Measurements from ENCODE around the gene NOXRED1. TPM values are rescaled to one million over a fixed set of nuclear protein-coding genes. Genes with fewer than 3 reads are reported as not detected.
"Not testable (repeated sequence)": the region's sequence is repeated elsewhere in the genome, so short reads cannot be mapped to it uniquely, and the experiment has no call there.

NOXRED1 gene
- total and polyA plus RNA-seq, 10 of the 15 experiments (the other 5 are each of a cell fraction or from before 2014, with no cell fraction given) = 0.06 to 0.62 (median 0.14) TPM

DNA sequence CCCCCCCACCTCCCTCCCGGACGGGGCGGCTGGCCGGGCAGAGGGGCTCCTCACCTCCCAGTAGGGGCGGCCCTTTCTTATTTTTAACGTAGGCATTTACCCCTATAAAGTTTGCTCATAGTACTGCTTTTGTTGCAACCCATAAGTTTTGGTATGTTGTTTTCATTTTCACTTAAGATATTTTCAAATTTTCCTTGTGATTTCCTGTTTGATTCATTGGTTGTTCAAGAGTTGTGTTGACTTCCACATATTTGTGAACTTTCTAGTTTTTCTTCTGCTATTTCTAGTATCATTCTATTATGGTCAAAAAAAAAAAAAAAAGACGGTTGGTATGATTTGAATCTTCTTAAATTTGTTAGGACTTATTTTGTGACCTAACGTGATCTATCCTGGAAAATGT, 6.5 kb downstream of the NOXRED1 start:
- no peaks in the 10 kb centered on the region for H3K4me1 ChIP-seq (ENCODE audit: control insufficient read depth, insufficient read depth, low read length)
- BruUV-seq (replicated peaks) = no TSS peak
- no peak overlapping the region for H3K9ac ChIP-seq (ENCODE audit: control insufficient read depth, insufficient read depth, low read length)
- in situ Hi-C loops (cut with MboI) = no loop called here
- ATAC-seq = no peak
- ChIA-PET CTCF (no interaction called here), SMC1A (ENCODE audit: uncharacterized antibody, unreplicated experiment) (no interaction called here), RAD21 (ENCODE audit: unreplicated experiment) (no interaction called here), POLR2A (no interaction called here)
- no peak overlapping the region for H3K27ac ChIP-seq (ENCODE audit: control insufficient read depth, insufficient read depth)
- H3K4me3 ChIP-seq = no peak overlapping the region
- no peak for TF ChIP-seq ZZZ3 (IDR thresholded peaks at IDR 0.05; ENCODE audit: control insufficient read depth, insufficient read length, low read depth)
- TF ChIP-seq, protein P1, sequence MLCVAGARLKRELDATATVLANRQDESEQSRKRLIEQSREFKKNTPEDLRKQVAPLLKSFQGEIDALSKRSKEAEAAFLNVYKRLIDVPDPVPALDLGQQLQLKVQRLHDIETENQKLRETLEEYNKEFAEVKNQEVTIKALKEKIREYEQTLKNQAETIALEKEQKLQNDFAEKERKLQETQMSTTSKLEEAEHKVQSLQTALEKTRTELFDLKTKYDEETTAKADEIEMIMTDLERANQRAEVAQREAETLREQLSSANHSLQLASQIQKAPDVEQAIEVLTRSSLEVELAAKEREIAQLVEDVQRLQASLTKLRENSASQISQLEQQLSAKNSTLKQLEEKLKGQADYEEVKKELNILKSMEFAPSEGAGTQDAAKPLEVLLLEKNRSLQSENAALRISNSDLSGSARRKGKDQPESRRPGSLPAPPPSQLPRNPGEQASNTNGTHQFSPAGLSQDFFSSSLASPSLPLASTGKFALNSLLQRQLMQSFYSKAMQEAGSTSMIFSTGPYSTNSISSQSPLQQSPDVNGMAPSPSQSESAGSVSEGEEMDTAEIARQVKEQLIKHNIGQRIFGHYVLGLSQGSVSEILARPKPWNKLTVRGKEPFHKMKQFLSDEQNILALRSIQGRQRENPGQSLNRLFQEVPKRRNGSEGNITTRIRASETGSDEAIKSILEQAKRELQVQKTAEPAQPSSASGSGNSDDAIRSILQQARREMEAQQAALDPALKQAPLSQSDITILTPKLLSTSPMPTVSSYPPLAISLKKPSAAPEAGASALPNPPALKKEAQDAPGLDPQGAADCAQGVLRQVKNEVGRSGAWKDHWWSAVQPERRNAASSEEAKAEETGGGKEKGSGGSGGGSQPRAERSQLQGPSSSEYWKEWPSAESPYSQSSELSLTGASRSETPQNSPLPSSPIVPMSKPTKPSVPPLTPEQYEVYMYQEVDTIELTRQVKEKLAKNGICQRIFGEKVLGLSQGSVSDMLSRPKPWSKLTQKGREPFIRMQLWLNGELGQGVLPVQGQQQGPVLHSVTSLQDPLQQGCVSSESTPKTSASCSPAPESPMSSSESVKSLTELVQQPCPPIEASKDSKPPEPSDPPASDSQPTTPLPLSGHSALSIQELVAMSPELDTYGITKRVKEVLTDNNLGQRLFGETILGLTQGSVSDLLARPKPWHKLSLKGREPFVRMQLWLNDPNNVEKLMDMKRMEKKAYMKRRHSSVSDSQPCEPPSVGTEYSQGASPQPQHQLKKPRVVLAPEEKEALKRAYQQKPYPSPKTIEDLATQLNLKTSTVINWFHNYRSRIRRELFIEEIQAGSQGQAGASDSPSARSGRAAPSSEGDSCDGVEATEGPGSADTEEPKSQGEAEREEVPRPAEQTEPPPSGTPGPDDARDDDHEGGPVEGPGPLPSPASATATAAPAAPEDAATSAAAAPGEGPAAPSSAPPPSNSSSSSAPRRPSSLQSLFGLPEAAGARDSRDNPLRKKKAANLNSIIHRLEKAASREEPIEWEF (IDR thresholded peaks at IDR 0.05; ENCODE audit: insufficient replicate concordance, low read depth, low read length) = no peak
- 84% methylated on average over 6 of the region's 8 CpGs for WGBS (ENCODE audit: insufficient coverage, insufficient replicate concordance, low lambda C conversion rate, missing lambda C conversion rate)
- no peak for DNase-seq (ENCODE audit: low read depth, low spot score)
- H3K4me2 ChIP-seq (ENCODE audit: control insufficient read depth, insufficient read depth) = no peak overlapping the region
- no peaks in the 10 kb centered on the region for H3K79me2 ChIP-seq (ENCODE audit: control insufficient read depth, insufficient read depth, low read length)
- H2AFZ ChIP-seq (ENCODE audit: control insufficient read depth, low read depth, low read length) = no peak overlapping the region
- FAIRE-seq = no peak
- no peaks in the 10 kb centered on the region; a peak in 1 of 4 replicates for H3K36me3 ChIP-seq (ENCODE audit: control insufficient read depth in 2 of 2, insufficient read depth in 2 of 2, low read length in 1 of 2)
- H4K20me1 ChIP-seq (ENCODE audit: control insufficient read depth, insufficient read depth) = no peaks in the 10 kb centered on the region
- H3K27me3 ChIP-seq (replicated peaks in 1 of 2; ENCODE audit: control insufficient read depth in 2 of 2, insufficient read depth in 2 of 2, low read length in 1 of 2) = no peaks in the 10 kb centered on the region
- H3K9me3 ChIP-seq (replicated peaks; ENCODE audit: control insufficient read depth, insufficient read depth, low read length) = no peaks in the 10 kb centered on the region; the same call in 2 of the 3 replicates
- intact Hi-C loops (cut with micrococcal nuclease; ENCODE audit: unreplicated experiment) = no loop called here

DNA sequence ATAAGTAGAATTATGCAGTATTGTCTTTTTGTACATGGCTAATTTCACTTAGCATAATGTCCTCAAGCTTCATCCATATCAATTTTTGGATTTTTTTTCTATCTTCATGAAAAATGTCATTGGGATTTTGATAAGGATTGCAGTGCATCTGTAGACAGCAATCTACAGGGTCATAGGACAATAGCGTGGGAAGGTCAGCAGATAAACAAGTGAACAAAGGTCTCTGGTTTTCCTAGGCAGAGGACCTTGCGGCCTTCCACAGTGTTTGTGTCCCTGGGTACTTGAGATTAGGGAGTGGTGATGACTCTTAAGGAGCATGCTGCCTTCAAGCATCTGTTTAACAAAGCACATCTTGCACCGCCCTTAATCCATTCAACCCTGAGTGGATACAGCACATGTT, 7.2 kb downstream of the NOXRED1 start:
- 95% methylated on average over 2 of the region's 3 CpGs for WGBS (ENCODE audit: insufficient coverage, insufficient replicate concordance, low lambda C conversion rate, missing lambda C conversion rate)
- DNase-seq (ENCODE audit: low read depth, low spot score); ATAC-seq; H4K20me1 ChIP-seq (ENCODE audit: control insufficient read depth, insufficient read depth); H3K4me3 ChIP-seq; H2AFZ ChIP-seq (ENCODE audit: control insufficient read depth, low read depth, low read length); H3K4me1 ChIP-seq (ENCODE audit: control insufficient read depth, insufficient read depth, low read length); H3K9ac ChIP-seq (ENCODE audit: control insufficient read depth, insufficient read depth, low read length); H3K36me3 ChIP-seq (ENCODE audit: control insufficient read depth in 2 of 2, insufficient read depth in 2 of 2, low read length in 1 of 2); POLR2A ChIA-PET; H3K27me3 ChIP-seq (replicated peaks in 1 of 2; ENCODE audit: control insufficient read depth in 2 of 2, insufficient read depth in 2 of 2, low read length in 1 of 2); intact Hi-C loops (cut with micrococcal nuclease; ENCODE audit: unreplicated experiment); H3K9me3 ChIP-seq (replicated peaks; ENCODE audit: control insufficient read depth, insufficient read depth, low read length); FAIRE-seq; CTCF ChIA-PET; H3K79me2 ChIP-seq (ENCODE audit: control insufficient read depth, insufficient read depth, low read length); in situ Hi-C loops (cut with MboI); BruUV-seq (replicated peaks); RAD21 ChIA-PET (ENCODE audit: unreplicated experiment); H3K27ac ChIP-seq (ENCODE audit: control insufficient read depth, insufficient read depth); H3K4me2 ChIP-seq (ENCODE audit: control insufficient read depth, insufficient read depth): not testable (repeated sequence)
- SMC1A ChIA-PET (ENCODE audit: uncharacterized antibody, unreplicated experiment) = interaction anchor here (0.6 kb wide), 1 partner anchor 228 kb away, joined by 3 read pairs; no protein-coding TSS in a partner anchor

DNA sequence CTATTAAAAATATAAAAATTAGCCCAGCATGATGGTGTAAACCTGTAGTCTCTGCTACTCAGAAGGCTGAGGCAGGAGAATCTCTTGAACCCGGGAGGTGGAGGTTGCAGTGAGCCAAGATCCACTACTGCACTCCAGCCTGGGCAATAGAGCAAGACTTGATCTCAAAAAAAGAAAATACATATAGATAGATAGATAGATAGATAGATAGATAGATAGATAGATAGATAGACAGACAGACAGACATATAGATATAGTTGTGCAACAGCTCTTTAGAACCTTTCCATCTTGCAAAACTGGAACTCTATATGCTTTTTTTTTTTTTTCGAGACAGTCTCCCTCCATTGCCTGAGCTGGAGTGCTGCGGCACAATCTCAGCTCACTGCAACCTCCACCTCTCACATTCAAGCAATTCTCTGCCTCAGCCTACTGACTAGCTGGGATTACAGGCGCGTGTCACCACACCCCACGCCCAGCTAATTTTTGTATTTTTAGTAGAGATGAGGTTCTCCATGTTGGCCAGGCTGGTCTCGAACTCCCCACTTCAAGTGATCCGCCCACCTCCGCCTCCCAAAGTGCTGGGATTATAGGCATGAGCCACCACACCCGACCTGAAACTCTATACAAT, 7.8 kb downstream of the NOXRED1 start:
- H3K9ac ChIP-seq (ENCODE audit: control insufficient read depth, insufficient read depth, low read length); POLR2A ChIA-PET; H3K27me3 ChIP-seq (replicated peaks in 1 of 2; ENCODE audit: control insufficient read depth in 2 of 2, insufficient read depth in 2 of 2, low read length in 1 of 2); H2AFZ ChIP-seq (ENCODE audit: control insufficient read depth, low read depth, low read length); H3K36me3 ChIP-seq (ENCODE audit: control insufficient read depth in 2 of 2, insufficient read depth in 2 of 2, low read length in 1 of 2); H3K4me2 ChIP-seq (ENCODE audit: control insufficient read depth, insufficient read depth); in situ Hi-C loops (cut with MboI); H3K9me3 ChIP-seq (replicated peaks; ENCODE audit: control insufficient read depth, insufficient read depth, low read length); RAD21 ChIA-PET (ENCODE audit: unreplicated experiment); H3K27ac ChIP-seq (ENCODE audit: control insufficient read depth, insufficient read depth); BruUV-seq (replicated peaks); FAIRE-seq; ATAC-seq; intact Hi-C loops (cut with micrococcal nuclease; ENCODE audit: unreplicated experiment); H3K79me2 ChIP-seq (ENCODE audit: control insufficient read depth, insufficient read depth, low read length); H3K4me3 ChIP-seq; CTCF ChIA-PET; H4K20me1 ChIP-seq (ENCODE audit: control insufficient read depth, insufficient read depth); DNase-seq (ENCODE audit: low read depth, low spot score); H3K4me1 ChIP-seq (ENCODE audit: control insufficient read depth, insufficient read depth, low read length): not testable (repeated sequence)
- SMC1A ChIA-PET (ENCODE audit: uncharacterized antibody, unreplicated experiment) = interaction anchor here (0.6 kb wide), 1 partner anchor 228 kb away, joined by 3 read pairs; no protein-coding TSS in a partner anchor
- WGBS (ENCODE audit: insufficient coverage, insufficient replicate concordance, low lambda C conversion rate, missing lambda C conversion rate) = 82% methylated on average over 9 of the region's 10 CpGs

Data from GM12878 (cell line).